ENCODE measurements around the gene SRRM5. TPM values are rescaled to one million over a fixed set of nuclear protein-coding genes. Genes with fewer than 3 reads are reported as not detected.
A peak's percentile ranks its signal among the peaks of the same experiment; 100 is the strongest.

Gene SRRM5
- polyA plus RNA-seq, 2 of the 4 experiments (the other 2 are of a cell fraction): 0.47 to 0.50 TPM

DNA sequence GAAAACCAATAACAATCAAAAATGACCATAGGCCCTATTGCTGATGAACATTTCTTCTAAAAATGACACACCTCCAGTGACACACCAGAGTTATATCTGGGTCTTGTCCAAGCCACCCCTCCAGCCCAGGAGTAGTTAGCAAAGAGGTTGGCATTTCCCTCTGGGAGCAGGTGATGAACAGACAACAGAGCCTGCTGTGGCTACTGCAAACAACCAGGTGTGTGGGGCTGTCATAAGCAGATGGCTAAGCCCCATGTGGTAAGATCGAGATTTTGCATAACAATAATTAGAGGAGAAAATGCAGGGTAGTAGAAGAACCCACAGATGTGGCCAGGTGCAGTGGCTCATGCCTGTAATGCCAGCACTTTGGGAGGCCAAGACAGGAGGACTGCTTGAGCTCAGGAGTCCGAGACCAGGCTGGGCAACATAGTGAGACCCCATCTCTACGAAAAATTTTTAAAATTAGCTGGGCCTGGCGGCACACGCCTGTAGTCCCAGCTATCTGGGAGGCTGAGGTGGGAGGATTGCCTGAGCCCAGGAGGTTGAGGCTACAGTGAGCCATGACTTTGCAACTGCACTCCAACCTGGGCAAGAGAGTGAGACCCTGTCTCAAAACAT lies 41.6 kb upstream of the SRRM5 start:
- no peak for TF ChIP-seq RNF2 (IDR thresholded peaks at IDR 0.05; ENCODE audit: borderline replicate concordance, low read depth)
- no peak for TF ChIP-seq CHD4 (IDR thresholded peaks at IDR 0.05; ENCODE audit: borderline replicate concordance)
- TF ChIP-seq ZFP36 (IDR thresholded peaks at IDR 0.05; ENCODE audit: borderline replicate concordance, partially characterized antibody): no peak
- FAIRE-seq: no peak
- H3K9me3 ChIP-seq: no peaks in the 10 kb centered on the region
- 83% methylated on average over 5 of the region's 5 CpGs for WGBS (ENCODE audit: missing lambda C conversion rate)
- CTCF ChIA-PET: interaction anchor here (0.6 to 10.2 kb wide), 8 partner anchors 9 to 265 kb away, joined by 3 to 69 read pairs (median 4); partner anchors contain the start of genes IRGQ and ZNF576
- H3K4me3 ChIP-seq: no peak overlapping the region
- no peak overlapping the region for H3K27ac ChIP-seq
- POLR2A ChIA-PET: no interaction called here
- ATAC-seq: no peak
- no peak overlapping the region for H3K4me2 ChIP-seq
- peaks cover 5% of the 10 kb centered on the region; the same call in 1 of the 3 replicates for H3K4me1 ChIP-seq
- no peak for DNase-seq (ENCODE audit: low read depth in 1 of 2, low spot score in 1 of 2)

DNA sequence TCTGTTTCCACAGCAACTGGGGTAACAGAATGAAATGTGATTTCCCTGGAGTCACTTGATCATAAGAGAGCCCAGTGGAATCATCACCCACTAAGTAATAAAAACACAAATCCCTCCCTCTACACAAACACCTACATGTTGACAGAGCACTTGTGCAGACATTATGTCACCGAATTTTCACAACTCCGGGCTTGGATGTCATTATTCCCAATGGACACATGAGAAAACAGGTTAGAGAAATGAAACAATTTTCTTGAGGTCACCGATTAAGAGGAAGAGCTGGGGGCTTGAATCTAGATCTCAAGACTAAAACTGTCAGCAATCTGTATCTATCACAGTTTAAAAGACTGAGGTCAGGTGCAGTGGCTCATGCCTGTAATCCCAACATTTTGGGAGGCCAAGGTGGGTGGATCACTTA lies 39.7 kb upstream of the SRRM5 start:
- H3K4me3 ChIP-seq: no peak overlapping the region
- WGBS (ENCODE audit: missing lambda C conversion rate): 47% methylated on average over 3 of the region's 3 CpGs
- DNase-seq (ENCODE audit: low read depth in 1 of 2, low spot score in 1 of 2): no peak
- CTCF ChIA-PET: interaction anchor here (0.6 to 10.2 kb wide), 5 partner anchors 11 to 213 kb away, joined by 3 to 69 read pairs (median 6); no protein-coding TSS in a partner anchor
- H3K9me3 ChIP-seq: no peaks in the 10 kb centered on the region
- ATAC-seq: no peak
- POLR2A ChIA-PET: no interaction called here
- no peak overlapping the region for H3K4me2 ChIP-seq
- no peak for FAIRE-seq
- H3K27ac ChIP-seq: no peak overlapping the region
- H3K4me1 ChIP-seq: peaks cover 11% of the 10 kb centered on the region
- TF ChIP-seq, protein P1, sequence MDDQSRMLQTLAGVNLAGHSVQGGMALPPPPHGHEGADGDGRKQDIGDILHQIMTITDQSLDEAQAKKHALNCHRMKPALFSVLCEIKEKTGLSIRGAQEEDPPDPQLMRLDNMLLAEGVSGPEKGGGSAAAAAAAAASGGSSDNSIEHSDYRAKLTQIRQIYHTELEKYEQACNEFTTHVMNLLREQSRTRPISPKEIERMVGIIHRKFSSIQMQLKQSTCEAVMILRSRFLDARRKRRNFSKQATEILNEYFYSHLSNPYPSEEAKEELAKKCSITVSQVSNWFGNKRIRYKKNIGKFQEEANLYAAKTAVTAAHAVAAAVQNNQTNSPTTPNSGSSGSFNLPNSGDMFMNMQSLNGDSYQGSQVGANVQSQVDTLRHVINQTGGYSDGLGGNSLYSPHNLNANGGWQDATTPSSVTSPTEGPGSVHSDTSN (IDR thresholded peaks at IDR 0.05): no peak
- TF ChIP-seq POLR2A (IDR thresholded peaks at IDR 0.05; ENCODE audit: low read length): no peak
- TF ChIP-seq ZFP36 (IDR thresholded peaks at IDR 0.05; ENCODE audit: borderline replicate concordance, partially characterized antibody): no peak

DNA sequence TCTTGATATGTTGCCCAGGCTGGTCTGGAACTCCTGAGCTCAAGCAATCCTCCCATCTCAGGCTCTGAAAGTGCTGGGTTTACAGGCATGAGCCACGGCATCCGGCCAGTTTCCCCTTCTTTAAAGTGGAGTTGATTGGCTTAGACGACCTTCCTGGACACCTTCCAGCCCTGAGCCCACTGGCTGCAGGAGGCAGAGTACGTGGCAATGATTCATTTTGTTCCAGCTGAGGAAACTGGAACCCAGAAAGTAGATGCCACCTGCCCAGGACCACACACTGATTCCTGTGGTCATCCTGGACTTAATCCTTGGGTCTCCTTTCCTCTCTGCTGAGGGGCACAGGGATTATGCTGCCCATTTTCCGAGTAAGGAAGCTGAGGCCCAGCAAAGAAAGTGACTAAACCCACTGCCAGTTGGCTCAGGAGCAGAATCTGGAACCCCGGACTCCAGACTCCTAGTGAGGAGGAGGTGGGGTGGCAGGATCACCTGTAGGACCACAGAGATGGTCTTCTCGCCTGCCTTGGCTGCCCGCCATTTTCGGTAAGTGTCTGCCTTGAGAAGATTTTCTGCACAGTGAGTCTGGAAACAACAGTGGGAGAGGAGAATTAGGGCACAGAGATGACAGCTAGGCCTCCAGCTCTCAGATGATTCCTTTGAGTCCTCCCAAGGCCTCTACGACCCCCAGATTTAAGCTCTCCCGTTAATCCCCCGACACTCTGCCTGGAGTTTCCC lies 37.3 kb upstream of the SRRM5 start:
- Histone ChIP-seq H3K4me2 (peak overlapping the region; percentile 95), H3K27ac (peak overlapping the region; percentile 91), H3K9me3 (no peaks in the 10 kb centered on the region), H3K4me3 (peak overlapping the region; percentile 84), H3K4me1 (peaks cover 11% of the 10 kb centered on the region)
- FAIRE-seq (no peak), DNase-seq (ENCODE audit: low read depth in 1 of 2, low spot score in 1 of 2) (no peak), ATAC-seq (no peak; a peak in 1 of 6 replicates)
- CTCF ChIA-PET: interaction anchor here (0.6 to 3.0 kb wide), 11 partner anchors 9 to 1140 kb away, joined by 3 to 24 read pairs (median 4); no protein-coding TSS in a partner anchor
- POLR2A ChIA-PET: interaction anchor here (1.2 to 2.4 kb wide), 4 partner anchors 10 to 42 kb away, joined by 3 to 17 read pairs (median 6); partner anchors contain the start of genes IRGQ, ZNF575 and ZNF576
- 29% methylated on average over 12 of the region's 12 CpGs for WGBS (ENCODE audit: missing lambda C conversion rate)
- TF ChIP-seq RFX5 (IDR thresholded peaks at IDR 0.05) (no peak), ZNF302 (CRISPR knock-in tag; IDR thresholded peaks at IDR 0.05) (no peak), ZC3H11A (IDR thresholded peaks at IDR 0.05) (no peak), MAFK (IDR thresholded peaks at IDR 0.05; ENCODE audit: partially characterized antibody) (no peak)
- TF ChIP-seq, protein P2, sequence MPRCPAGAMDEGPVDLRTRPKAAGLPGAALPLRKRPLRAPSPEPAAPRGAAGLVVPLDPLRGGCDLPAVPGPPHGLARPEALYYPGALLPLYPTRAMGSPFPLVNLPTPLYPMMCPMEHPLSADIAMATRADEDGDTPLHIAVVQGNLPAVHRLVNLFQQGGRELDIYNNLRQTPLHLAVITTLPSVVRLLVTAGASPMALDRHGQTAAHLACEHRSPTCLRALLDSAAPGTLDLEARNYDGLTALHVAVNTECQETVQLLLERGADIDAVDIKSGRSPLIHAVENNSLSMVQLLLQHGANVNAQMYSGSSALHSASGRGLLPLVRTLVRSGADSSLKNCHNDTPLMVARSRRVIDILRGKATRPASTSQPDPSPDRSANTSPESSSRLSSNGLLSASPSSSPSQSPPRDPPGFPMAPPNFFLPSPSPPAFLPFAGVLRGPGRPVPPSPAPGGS (IDR thresholded peaks at IDR 0.05): no peak

DNA sequence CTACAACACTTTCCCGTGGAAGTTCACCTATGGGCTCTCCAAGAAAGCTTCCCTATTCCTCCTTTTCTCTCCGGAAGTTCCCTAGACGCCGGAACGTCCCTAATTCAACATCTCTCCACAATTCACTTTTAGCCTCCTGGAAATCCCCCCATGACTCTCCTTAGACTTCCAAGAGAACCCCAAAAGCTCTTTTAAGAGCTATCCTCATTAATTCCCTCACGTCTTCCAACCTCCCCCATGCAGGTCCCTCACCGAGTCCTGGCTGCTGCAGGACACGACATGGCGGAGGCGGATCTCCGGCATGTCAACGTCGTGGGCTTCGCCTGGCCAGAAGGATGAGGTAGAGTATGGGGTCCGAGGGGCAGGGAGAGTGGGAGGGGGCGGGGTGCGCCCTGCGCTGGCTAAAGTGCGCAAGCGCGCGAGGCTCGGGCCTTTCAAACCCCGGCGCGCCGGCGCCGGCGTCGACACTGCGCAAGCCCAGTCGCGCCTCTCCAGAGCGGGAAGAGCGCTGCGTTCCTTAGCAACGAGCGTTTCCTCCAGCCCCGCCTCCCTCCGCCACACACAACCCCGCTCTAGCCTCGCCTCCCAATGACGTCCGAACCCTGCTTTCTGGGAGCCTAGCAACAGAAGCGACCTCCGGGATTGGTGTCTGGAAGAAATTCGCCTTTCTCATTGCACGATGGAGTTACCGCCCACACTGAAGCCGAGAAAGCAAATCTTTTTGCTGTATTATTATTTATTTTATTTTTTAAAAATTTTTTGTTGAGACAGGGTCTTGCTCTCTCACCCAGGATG lies 36.5 kb upstream of the SRRM5 start, which contains the start of the genes PINLYP and XRCC1:
Gene PINLYP (plus strand): TSS at position 646 of the 795 bp plus-strand sequence. CDS start 1,391 bp downstream, outside the sequence.
Gene XRCC1 (minus strand): TSS at position 372 of the 795 bp plus-strand sequence. CDS start 69 bp downstream, at position 303.
- Histone ChIP-seq H3K4me3 (peak within 1 kb of the TSS; percentile 84), H3K27ac (peak within 1 kb of the TSS; percentile 91), H3K9me3 (no peaks in the 10 kb centered on the region), H3K4me2 (peak within 1 kb of the TSS; percentile 95), H3K4me1 (peaks cover 11% of the 10 kb centered on the region)
- DNase-seq (ENCODE audit: low read depth in 1 of 2, low spot score in 1 of 2) (peak; percentile 99 to 100), FAIRE-seq (peak; percentile 99), ATAC-seq (peak; percentile 98 to 99)
- ChIA-PET CTCF (interaction anchor here (0.6 to 3.0 kb wide), 10 partner anchors 10 to 1141 kb away, joined by 3 to 24 read pairs (median 4); no protein-coding TSS in a partner anchor), POLR2A (interaction anchor here (1.2 to 2.4 kb wide), 4 partner anchors 9 to 42 kb away, joined by 3 to 17 read pairs (median 6); partner anchors contain the start of genes IRGQ, ZNF575 and ZNF576)
- WGBS (ENCODE audit: missing lambda C conversion rate): under 1% methylated on average over 50 of the region's 51 CpGs
- TF ChIP-seq CHD2 (IDR thresholded peaks at IDR 0.05; ENCODE audit: low read length, partially characterized antibody) (no peak), JUN (IDR thresholded peaks at IDR 0.05) (peak in 1 of 2 experiments; percentile 58; a peak in 3 of 5 replicates), ESRRA (IDR thresholded peaks at IDR 0.05; ENCODE audit: borderline replicate concordance, low read length) (no peak), RFX5 (IDR thresholded peaks at IDR 0.05) (peak; percentile 97), MYC (IDR thresholded peaks at IDR 0.05; ENCODE audit: borderline replicate concordance, low read length) (no peak), HDAC2 (IDR thresholded peaks at IDR 0.05) (0 out of 2 replicates have a peak, but pooled peaks have one; percentile 38), TP53 (CRISPR knock-in tag; IDR thresholded peaks at IDR 0.05) (no peak), SMC3 (IDR thresholded peaks at IDR 0.05) (no peak), CHD4 (IDR thresholded peaks at IDR 0.05; ENCODE audit: borderline replicate concordance) (no peak)
- TF ChIP-seq, protein P3, sequence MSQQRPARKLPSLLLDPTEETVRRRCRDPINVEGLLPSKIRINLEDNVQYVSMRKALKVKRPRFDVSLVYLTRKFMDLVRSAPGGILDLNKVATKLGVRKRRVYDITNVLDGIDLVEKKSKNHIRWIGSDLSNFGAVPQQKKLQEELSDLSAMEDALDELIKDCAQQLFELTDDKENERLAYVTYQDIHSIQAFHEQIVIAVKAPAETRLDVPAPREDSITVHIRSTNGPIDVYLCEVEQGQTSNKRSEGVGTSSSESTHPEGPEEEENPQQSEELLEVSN (IDR thresholded peaks at IDR 0.05; ENCODE audit: borderline replicate concordance, low read depth): peak; percentile 65; the same call in 1 of the 2 replicates
- TF ChIP-seq, protein P1 (IDR thresholded peaks at IDR 0.05): no peak
- TF ChIP-seq, protein P4, sequence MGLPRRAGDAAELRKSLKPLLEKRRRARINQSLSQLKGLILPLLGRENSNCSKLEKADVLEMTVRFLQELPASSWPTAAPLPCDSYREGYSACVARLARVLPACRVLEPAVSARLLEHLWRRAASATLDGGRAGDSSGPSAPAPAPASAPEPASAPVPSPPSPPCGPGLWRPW (IDR thresholded peaks at IDR 0.05): no peak

All from A549 (cell line).